Measurements from ENCODE around the gene DSG4.

DNA sequence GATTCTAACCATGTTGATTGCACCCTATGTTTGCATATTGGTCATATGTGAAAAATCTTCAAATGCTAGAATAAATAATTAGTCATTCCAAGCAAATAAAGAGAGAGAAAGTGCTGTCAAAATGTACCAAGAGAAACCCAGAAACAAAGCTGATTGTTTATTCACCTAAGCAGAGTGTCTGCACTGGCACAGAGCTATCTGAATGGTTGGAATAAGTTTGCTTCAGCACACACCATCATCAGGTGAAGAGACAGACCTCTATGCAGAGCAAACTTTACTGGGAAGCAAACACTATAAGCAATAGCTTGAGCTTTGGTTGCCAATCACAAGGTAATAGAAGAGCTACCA lies 25.4 kb downstream of the DSG4 start:
- TF ChIP-seq POLR2AphosphoS5 (IDR thresholded peaks at IDR 0.05; ENCODE audit: borderline replicate concordance, low read depth, low read length) (no peak), EZH2 (IDR thresholded peaks at IDR 0.05) (no peak)

Measured in SK-N-MC (cell line).